GM21723 (cell line): ENCODE results near the gene CDCP1.

Source experiments
- ATAC-seq: cut with Tn5 transposase; IDR thresholded peaks from one replicate; pipeline ENCODE4 v1.9.1; 2021; ENCODE audit warnings: mild to moderate bottlenecking, moderate library complexity; ENCODE audit not compliant: unreplicated experiment

The CDCP1 gene

DNA sequence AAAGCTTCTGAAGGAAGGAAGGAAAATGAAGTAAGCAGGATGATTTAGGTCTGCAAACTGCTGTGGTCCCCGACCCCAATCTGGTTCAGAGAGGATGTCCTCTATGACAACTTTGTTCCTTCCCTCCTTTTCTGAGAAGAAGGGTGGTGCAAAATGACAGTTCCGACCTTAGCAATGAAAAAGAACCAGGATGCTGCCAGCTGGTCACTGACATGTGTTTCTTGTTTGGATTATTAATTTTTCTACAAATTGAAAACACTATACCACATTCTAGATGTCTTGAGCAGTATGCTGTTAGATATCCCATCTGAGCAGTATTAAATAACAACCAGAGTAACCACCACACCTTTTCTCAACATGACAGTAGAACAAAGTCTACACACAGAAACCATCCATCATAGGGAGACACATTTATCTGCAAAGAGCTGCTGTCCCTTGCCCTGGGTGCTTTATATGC, 27.5 kb downstream of the CDCP1 start:
- no peak for ATAC-seq

DNA sequence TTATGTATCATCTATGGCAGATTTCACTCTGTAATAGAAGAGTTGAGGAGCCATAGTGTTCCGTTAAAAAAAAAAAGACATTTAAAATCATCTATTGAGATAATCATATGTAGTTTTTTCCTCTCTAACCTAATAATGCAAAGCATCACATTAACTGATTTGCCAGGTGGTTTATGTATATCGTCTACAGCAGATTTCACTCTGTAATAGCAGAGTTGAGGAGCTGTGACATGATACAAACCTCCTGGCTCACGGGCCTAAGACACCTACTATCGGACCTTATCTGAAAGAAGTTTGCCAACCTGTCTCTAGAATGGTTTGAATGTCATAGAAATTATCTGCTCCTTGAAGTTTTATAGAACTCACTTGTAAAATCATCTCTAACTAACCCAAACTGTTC, 29.8 kb downstream of the CDCP1 start:
- no peak for ATAC-seq

DNA sequence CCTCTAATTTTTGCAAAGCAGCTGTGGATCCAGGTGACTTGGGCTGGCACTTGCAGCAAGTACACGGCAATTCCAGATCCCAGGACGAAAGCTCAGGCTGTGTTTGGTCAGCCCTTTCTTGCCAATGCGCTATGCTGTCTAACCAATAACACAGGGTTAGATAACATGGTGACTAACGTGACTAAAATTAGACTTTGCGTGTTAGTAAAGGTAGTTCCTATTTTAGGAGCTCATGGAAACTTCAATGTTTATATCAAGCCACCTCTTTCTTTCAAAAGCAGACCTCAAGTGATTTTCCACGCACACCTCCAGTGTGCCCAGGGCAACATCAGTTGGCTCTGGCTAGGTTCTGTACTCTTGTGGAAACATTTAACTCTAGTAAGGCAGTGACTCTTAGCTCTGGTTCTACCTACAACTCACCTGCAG, 32.5 kb downstream of the CDCP1 start:
- no peak for ATAC-seq

DNA sequence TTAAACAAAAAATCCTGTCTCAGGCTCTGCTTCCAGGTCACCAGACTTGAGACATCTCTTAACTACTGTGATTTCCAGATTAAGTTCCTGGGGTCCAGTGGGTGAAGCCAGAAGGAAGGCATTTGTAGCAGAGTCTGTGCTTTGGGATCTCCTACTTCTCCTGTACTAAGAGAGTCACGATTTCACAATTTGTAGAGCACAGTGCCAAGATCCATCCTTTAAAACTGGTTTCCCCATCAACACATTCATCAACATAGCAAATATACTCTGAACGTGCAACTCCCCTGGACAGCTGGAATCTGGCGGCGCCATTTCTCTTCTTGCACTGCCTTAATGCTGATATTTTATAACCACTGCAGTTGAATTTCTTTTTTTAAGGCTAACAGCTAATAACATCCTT, 33.2 kb downstream of the CDCP1 start:
- ATAC-seq = no peak

DNA sequence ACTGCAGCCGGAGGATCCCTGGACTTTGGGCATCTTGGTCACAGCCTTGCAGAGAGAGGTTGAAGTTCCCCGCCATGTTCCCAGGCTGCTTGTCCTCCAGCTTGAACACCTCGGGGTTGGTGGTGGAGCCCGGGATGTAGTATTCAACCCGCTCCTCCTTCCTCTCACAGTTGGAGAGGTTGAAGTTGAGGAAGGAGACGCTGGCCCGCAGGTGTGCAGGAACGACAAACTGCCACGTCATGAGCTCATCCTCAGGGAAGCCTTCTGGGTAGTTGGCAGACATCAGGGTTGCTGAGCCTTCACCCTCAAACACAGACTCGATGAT, 35.7 kb downstream of the CDCP1 start:
- ATAC-seq = no peak

DNA sequence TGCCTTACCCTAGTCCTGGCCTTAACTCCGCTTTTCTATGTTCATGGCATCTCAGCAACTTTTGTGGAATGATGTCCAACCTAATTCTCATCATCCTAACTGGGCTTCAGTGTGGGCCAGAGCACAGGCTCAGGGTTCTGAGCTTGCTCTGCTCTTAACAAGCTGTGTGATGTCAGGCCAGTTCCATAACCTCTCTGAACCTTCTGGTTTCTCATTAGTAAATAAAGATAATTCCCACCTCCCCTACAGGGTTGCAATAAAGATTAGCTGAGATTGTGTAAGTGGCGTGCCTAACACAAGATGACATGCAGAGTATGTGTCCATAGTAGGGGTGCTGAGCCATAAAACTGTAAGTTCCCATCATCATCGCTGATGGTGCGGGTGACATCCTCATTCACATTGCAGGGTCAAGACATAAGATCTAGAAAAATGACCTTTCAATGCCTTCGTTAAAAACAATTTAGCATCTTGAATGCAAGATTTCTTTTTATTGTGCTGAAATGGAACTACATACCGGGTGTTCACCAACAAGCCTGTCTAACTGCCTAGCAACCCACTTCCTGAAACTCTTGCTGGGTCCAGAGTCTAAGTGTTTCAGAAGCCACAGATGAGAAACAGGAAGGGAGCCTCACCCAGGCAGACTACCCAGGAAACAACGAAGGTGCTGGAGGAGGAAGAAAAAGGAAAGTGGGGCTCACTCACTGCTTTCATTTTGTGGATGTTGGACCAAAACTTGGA, 36.2 kb downstream of the CDCP1 start:
- ATAC-seq = no peak

DNA sequence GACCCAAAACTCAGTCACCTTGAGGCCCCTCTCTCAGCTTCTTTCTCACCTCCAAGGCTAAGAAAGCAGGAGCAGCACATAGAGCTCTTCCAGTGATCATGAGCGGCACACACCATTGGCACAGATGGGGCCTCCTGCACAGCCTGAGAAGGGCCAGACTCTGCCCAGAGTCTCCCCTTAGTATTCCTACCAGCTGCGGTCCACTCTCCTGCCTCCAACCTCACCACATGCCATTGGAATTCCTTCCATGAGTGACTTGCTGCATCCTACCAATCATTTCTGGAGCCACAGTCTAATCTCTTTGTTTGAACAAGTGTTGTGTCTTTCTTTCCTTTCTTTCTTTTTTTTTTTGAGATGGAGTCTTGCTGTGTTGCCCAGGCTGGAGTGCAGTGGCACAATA, 39.3 kb downstream of the CDCP1 start:
- no peak for ATAC-seq

DNA sequence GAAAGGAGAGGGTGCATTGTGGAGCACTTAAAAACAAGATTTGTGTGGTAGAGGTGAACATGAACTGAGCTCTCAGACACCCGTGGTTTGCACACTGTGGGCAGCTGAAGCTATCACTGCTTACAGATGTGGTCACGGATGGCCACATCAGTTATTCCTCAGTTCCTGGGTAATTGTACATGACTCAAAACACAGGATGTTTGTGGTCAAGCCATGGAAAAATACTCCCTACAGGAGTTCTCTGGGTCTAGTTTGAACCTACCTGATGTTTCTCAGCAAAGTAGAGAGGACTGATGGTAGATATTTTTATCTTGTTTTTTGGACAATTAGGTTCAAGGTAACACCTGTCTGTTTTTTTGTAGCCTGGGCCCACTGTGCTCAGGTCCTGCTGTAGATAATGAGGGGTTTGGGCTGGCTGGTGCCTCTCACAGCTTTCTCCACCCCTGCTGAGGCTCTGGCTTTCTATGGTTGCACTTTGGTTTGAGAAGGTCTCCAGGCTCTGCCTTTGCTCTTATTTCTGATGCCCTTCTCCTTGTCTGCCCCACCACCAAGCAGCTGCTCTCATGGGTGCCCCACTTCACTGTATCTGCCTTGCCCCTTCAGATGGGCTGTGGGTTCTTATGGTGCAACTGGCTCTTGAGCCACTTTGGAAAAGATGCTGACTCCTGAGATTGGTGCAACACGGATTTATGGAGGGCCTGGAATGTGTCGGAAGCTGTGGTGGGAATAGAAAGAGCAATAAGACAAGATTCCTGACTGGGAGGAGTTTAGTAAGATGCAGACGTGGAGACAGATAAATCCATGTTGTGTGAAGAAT, 40.1 kb downstream of the CDCP1 start:
- no peak for ATAC-seq

DNA sequence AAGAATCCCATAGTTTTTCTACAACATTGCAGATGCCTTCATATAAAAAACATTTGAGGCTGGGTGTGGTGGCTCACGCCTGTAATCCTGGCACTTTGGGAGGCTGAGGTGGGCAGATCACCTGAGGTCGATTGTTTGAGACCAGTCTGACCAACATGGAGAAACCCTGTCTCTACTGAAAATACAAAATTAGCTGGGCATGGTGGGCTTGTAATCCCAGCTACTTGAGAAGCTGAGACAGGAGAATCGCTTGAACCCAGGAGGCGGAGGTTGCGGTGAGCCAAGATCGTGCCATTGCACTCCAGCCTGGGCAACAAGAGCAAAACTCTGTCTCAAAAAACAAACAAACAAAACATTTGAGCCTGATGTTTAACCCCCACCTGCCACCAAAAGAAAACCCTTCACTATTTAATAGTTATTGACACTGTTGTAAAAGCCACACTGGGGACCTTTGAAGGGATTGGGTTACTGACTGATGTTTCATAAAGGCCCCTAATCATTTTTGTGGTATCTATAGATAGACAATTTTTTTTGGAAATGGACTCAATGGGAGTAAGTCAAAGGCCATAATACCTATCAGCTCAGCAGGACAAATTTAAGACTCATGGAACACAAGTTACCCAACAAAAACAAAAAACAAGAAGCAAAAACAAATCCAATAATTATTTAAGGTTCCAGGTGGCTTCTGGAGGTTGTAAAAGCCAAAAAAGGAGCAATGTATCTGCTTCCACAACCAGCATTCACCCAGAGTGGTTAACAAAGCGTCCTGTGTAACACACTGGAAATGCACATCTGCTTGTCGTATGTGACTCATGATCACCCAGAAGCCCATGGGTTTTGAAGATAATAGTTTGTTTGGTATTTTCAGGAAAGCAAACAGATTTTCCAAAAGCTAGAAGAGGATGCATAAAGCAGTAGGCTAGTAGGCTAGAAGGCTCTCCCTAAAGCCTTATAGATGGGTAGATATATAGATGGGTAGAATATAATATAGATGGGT, 41.2 kb downstream of the CDCP1 start:
- ATAC-seq = no peak

DNA sequence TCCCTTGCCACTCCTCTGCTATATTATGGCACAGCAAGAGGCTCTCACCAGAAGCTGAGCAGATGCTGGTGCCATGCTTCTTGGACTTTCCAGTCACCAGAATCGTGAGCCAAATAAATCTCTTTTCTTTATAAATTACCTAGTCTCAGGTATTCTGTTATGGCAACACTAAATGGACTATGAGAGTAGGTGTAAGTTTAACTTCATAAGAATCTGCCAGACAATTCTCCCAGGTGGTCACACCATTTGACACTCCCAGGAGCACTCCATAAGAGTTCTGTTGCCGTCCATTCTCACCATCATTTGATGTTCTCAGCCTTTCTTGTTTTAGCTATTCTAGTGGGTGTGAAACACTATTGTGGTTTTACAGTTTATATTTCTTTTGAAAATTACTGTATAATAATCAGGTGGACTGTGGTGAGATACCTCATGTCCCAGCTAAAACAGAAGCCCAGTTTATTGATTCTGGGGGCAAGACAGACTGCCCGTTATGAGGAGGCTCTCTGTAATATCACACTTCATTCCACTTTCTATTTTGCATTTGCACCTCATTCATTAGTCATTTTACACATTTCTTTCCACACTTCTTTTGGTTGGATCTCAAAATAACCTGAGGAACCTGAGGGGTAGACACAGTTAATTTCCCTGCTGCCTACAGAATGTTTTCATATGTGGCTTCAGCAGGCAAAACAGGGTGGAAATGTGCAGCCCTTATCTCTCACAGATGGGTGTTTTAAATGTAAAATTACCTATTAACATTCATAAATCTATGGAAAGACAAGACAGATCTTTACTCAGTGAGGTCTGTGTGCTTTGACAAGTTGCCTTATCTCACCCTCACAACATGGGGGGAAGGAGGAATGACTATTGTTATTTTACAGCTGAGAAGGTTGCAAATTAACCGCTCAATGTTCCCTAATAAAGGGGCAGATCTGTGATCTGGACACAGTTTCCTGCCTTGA, 42.1 kb downstream of the CDCP1 start:
- no peak for ATAC-seq

DNA sequence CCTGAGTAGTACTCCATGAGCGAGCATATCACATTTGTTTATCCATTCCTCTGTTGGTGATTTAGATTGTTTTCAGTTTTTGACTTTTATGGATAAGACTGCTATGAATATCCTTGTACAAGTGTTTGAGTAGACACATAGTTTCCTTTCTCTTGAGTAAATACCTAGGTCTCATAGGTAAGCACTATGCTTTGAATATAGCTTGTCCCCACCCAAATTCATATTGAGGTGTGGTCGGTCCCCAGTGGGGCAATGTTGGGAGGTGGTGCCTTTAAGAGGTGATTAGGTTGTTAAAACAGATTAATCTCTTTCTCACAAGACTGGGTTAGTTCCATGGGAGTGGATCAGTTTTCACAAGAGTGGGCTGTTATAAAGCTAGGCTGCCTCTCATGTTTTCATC, 42.8 kb downstream of the CDCP1 start:
- no peak for ATAC-seq

DNA sequence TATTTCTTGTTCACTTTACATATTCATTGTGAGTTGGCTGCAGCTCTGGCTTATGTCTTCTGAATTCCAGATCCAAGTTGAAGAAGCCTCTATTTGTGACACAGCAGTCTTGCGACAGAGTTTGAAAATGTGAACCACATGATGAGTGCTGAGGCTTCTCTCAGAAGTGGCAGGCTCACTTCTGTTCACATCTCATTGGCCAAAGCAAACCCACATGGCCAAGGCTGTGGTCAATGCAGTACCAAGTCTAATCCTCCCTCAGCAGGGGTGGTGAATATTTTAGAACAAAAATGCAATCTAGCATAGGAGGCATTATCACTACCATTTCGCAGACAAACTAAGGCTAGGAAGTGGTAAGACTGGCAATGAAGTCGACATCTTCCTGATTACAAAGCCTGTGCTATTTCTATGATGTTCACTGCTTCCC, 45.2 kb downstream of the CDCP1 start:
- no peak for ATAC-seq

DNA sequence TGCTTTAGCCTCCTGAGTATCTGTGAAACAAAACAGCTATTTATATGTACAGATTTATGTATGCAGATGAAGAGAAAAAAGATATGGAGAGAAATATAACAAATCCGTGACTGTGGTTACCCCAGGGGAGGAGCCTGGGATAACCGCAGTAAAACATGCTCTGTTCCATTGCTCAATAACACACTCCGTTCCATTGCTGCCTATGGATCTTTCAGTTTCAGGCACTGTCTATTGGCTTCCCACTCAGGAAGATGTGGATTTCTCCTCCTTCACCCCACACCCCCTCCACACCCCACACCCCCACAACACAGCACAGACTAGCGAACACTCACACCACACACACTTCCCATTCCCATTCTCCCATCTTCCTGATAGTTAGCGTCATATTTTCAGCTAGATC, 47.9 kb downstream of the CDCP1 start:
- no peak for ATAC-seq

DNA sequence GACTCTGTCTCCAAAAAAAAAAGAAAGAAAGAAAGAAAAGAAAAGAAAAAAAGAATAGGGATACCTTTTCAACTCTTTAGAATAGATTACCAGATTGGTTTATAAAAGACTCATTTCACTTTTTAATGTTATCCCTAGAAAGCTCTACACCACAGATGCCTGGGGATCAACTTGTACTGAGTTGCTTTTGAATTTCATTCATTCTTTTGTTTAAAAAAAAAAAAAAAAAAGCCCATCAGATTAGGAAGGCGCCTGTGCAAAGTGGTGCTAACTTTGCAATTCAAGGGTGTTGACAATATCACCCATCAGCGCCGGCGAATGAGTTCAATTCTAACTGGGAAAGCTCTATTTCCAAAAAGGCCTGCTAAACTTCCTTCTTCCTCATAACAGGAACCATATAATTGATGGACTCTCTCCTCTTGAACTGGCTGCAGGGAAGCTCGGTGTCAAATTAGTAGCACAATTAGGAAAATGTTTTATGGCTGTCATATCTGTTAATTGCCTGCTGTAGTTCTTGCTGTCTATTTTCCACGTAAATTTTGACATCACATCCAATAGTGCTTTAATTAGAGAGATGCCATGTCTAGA, 48.8 kb downstream of the CDCP1 start:
- no peak for ATAC-seq

DNA sequence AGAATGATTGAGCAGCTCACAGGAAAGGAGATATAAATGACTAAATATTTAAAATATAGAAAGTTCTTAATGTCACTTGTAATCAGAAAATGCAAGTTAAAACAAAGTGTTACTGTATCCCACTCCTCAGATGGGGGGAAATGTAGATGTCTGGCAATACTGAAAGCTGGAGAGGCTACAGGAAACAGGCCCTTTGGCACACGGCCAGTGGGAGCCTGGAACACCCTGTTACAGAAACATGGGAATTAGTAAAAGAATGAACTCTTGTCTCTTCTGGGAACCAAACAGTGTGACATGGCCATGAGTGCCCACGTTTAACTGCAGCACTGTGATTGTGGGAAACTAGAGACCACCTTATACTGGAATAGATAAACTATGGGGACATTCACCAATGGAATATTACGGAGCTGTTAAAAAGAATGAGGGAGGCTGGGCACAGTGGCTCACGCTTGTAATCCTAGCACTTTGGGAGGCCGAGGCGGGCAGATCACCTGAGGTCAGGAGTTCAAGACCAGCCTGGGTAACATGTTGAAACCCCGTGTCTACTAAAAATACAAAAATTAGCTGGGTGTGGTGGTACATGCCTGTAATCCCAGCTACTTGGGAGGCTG, 50.2 kb downstream of the CDCP1 start:
- ATAC-seq = no peak

DNA sequence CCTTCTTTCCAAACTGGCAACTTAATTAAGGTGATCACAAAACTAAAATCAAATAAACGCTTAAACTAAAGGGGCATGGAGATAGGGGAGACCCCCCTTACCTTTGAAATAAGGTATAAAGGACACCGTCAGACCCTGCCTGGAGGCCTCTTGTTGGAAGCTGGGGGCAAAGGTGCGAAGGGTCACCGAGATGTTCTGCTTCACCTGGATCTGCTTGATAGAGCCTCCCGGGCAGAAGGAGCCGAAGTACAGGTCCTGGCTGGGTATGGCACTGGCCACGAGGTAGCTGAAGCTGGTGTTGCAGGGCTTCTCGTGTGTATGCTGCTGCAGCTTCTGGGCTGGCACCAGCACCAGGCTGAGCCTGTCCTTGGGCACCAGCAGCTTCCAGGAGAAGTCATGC, 53.0 kb downstream of the CDCP1 start:
- no peak for ATAC-seq

DNA sequence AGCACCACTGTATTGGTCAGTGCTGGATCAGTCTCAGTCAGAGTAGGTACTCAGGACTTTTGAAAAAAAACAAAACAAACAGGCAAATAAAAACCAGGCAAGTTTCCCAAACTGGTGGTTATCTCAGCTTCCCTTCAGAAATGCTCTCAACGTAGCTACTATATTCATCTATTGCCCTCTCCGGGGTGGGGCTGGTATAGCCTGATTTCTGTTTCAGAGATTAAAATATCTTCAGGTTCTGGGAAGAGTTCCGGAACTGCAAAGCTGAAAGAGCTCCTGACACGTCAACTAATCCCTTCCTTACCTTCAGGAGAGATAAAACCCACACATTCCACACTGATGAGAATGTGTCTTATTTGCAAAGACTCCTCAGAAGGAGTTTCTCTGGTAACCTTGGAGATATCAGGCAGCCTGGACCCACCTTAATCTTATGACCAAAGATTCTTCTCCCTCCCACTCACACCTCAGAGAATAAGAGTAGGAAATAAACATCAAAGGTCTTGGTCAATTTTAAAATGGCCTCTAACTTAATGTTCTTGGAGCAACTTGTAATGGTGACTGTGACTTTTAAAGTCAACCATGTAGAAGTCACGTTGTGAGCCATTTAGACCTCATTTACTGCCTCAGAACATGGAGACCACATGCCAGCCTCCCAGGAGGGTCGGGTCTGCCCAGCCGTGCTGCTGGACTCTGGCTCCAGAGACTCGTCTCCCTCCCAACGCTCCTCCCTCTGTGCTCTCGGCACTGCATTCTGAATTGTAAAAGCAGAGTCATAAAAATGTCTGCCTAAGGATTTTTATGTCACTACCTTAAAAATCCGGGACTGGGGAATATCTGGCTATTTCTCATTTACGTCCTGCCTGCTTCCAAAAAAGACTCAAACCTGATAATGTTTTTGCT, 53.8 kb downstream of the CDCP1 start:
- no peak for ATAC-seq

DNA sequence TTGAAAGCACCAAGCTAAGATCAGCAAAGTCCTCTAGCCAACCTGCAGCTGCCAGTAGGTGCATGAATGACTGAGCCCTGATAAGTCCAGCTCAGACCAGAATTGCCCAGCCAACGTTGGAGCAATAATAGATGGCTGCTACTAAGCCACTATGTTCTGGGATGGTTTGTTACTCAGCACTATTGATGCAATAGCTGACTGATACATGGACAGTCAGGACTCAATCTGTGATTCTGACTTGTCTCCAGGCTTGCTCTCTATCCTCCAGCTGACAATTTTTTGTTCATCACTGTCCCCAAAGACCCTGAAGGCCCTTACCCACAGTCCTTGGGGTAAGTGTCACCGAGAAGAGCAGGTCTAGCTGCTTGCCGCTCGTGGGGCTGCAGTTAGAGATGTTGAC, 55.3 kb downstream of the CDCP1 start:
- ATAC-seq = no peak
